Testis (tissue), 2 donors: ENCODE data around the gene GPR137.
"Not testable (repeated sequence)": the region's sequence is repeated elsewhere in the genome, so short reads cannot be mapped to it uniquely, and the experiment has no call there.

Experiments used
- CTCF ChIP-seq, 3 experiments: fragments of 450-650 bp in 2 of 3; fragments of 200-600 bp in 1 of 3; sonication (generic) in 1 of 3; IDR thresholded peaks; one replicate each; pipeline ENCODE4 v1.5.1; 2016 to 2019; ENCODE audit warnings: antibody characterized with exemption in 3 of 3, mild to moderate bottlenecking in 2 of 3, moderate library complexity in 1 of 3
- POLR2A ChIP-seq: fragments of 450-650 bp; IDR thresholded peaks from one replicate; pipeline ENCODE4 v1.6.1; 2017; ENCODE audit warnings: antibody characterized with exemption, mild to moderate bottlenecking, moderate library complexity

GRCh38 chr11:64246621-64246870 is 39.1 kb upstream of the GPR137 start:
- TF ChIP-seq CTCF (IDR thresholded peaks at IDR 0.05); POLR2A: not testable (repeated sequence)
